Measurements from ENCODE around the gene GRK5.

Gene GRK5

GRCh38 chr10:119412244-119413092 lies 205.1 kb downstream of the GRK5 start:
- H3K4me3 ChIP-seq (ENCODE audit: low read length) = no peak overlapping the region
- H3K27me3 ChIP-seq (ENCODE audit: control insufficient read depth, insufficient read depth, low read length) = no peaks in the 10 kb centered on the region
- peaks cover 20% of the 10 kb centered on the region for H3K4me1 ChIP-seq (ENCODE audit: control insufficient read depth, insufficient read depth, low read length)
- no peaks in the 10 kb centered on the region for H3K36me3 ChIP-seq (ENCODE audit: control insufficient read depth, insufficient read depth, low read length)
- H3K27ac ChIP-seq (ENCODE audit: low read depth, low read length) = peak overlapping the region; percentile 63
- H3K9ac ChIP-seq (ENCODE audit: low read length) = no peak overlapping the region

GRCh38 chr10:119413093-119413453 lies 205.7 kb downstream of the GRK5 start:
- Histone ChIP-seq H3K36me3 (ENCODE audit: control insufficient read depth, insufficient read depth, low read length) (no peaks in the 10 kb centered on the region), H3K27me3 (ENCODE audit: control insufficient read depth, insufficient read depth, low read length) (no peaks in the 10 kb centered on the region), H3K4me3 (ENCODE audit: low read length) (no peak overlapping the region), H3K9ac (ENCODE audit: low read length) (no peak overlapping the region), H3K27ac (ENCODE audit: low read depth, low read length) (peak overlapping the region; percentile 63), H3K4me1 (ENCODE audit: control insufficient read depth, insufficient read depth, low read length) (peaks cover 20% of the 10 kb centered on the region)

- Histone ChIP-seq H3K36me3 (ENCODE audit: control insufficient read depth, insufficient read depth, low read length) (no peaks in the 10 kb centered on the region), H3K27me3 (ENCODE audit: control insufficient read depth, insufficient read depth, low read length) (no peaks in the 10 kb centered on the region), H3K27ac (ENCODE audit: low read depth, low read length) (peak overlapping the region; percentile 63), H3K4me1 (ENCODE audit: control insufficient read depth, insufficient read depth, low read length) (peaks cover 20% of the 10 kb centered on the region), H3K4me3 (ENCODE audit: low read length) (no peak overlapping the region), H3K9ac (ENCODE audit: low read length) (no peak overlapping the region)
These were observed 206.2 kb downstream of the GRK5 start for GRCh38 chr10:119413471-119414080.

GRCh38 chr10:119414081-119414611 lies 206.8 kb downstream of the GRK5 start:
- peaks cover 20% of the 10 kb centered on the region for H3K4me1 ChIP-seq (ENCODE audit: control insufficient read depth, insufficient read depth, low read length)

GRCh38 chr10:119415121-119415520 lies 207.8 kb downstream of the GRK5 start:
- no peak overlapping the region for H3K27ac ChIP-seq (ENCODE audit: low read depth, low read length)
- H3K4me1 ChIP-seq (ENCODE audit: control insufficient read depth, insufficient read depth, low read length) = peaks cover 20% of the 10 kb centered on the region
- no peak overlapping the region for H3K9ac ChIP-seq (ENCODE audit: low read length)
- H3K36me3 ChIP-seq (ENCODE audit: control insufficient read depth, insufficient read depth, low read length) = no peaks in the 10 kb centered on the region
- no peaks in the 10 kb centered on the region for H3K27me3 ChIP-seq (ENCODE audit: control insufficient read depth, insufficient read depth, low read length)
- H3K4me3 ChIP-seq (ENCODE audit: low read length) = no peak overlapping the region

More at GRCh38 chr10:119414081-119414611, 206.8 kb downstream of the GRK5 start:
- Histone ChIP-seq H3K36me3 (ENCODE audit: control insufficient read depth, insufficient read depth, low read length) (no peaks in the 10 kb centered on the region), H3K27ac (ENCODE audit: low read depth, low read length) (peak overlapping the region; percentile 63), H3K27me3 (ENCODE audit: control insufficient read depth, insufficient read depth, low read length) (no peaks in the 10 kb centered on the region), H3K9ac (ENCODE audit: low read length) (no peak overlapping the region), H3K4me3 (ENCODE audit: low read length) (no peak overlapping the region)

- no peaks in the 10 kb centered on the region for H3K36me3 ChIP-seq (ENCODE audit: control insufficient read depth, insufficient read depth, low read length)
- H3K4me1 ChIP-seq (ENCODE audit: control insufficient read depth, insufficient read depth, low read length) = peaks cover 20% of the 10 kb centered on the region
- no peak overlapping the region for H3K4me3 ChIP-seq (ENCODE audit: low read length)
- H3K27ac ChIP-seq (ENCODE audit: low read depth, low read length) = no peak overlapping the region
- H3K27me3 ChIP-seq (ENCODE audit: control insufficient read depth, insufficient read depth, low read length) = no peaks in the 10 kb centered on the region
- H3K9ac ChIP-seq (ENCODE audit: low read length) = no peak overlapping the region
These were observed 208.4 kb downstream of the GRK5 start for GRCh38 chr10:119415536-119416503.

GRCh38 chr10:119416855-119417254 lies 209.5 kb downstream of the GRK5 start:
- no peak overlapping the region for H3K9ac ChIP-seq (ENCODE audit: low read length)

GRCh38 chr10:119417852-119418251 lies 210.5 kb downstream of the GRK5 start:
- Histone ChIP-seq H3K4me3 (ENCODE audit: low read length) (no peak overlapping the region), H3K4me1 (ENCODE audit: control insufficient read depth, insufficient read depth, low read length) (peaks cover 12% of the 10 kb centered on the region), H3K27ac (ENCODE audit: low read depth, low read length) (no peak overlapping the region), H3K9ac (ENCODE audit: low read length) (no peak overlapping the region), H3K36me3 (ENCODE audit: control insufficient read depth, insufficient read depth, low read length) (no peaks in the 10 kb centered on the region), H3K27me3 (ENCODE audit: control insufficient read depth, insufficient read depth, low read length) (no peaks in the 10 kb centered on the region)

More at GRCh38 chr10:119416855-119417254, 209.5 kb downstream of the GRK5 start:
- Histone ChIP-seq H3K4me3 (ENCODE audit: low read length) (no peak overlapping the region), H3K36me3 (ENCODE audit: control insufficient read depth, insufficient read depth, low read length) (no peaks in the 10 kb centered on the region), H3K27me3 (ENCODE audit: control insufficient read depth, insufficient read depth, low read length) (no peaks in the 10 kb centered on the region), H3K4me1 (ENCODE audit: control insufficient read depth, insufficient read depth, low read length) (peaks cover 20% of the 10 kb centered on the region), H3K27ac (ENCODE audit: low read depth, low read length) (no peak overlapping the region)

- Histone ChIP-seq H3K4me1 (ENCODE audit: control insufficient read depth, insufficient read depth, low read length) (peaks cover 7% of the 10 kb centered on the region), H3K27me3 (ENCODE audit: control insufficient read depth, insufficient read depth, low read length) (no peaks in the 10 kb centered on the region), H3K9ac (ENCODE audit: low read length) (no peak overlapping the region), H3K27ac (ENCODE audit: low read depth, low read length) (no peak overlapping the region), H3K36me3 (ENCODE audit: control insufficient read depth, insufficient read depth, low read length) (no peaks in the 10 kb centered on the region), H3K4me3 (ENCODE audit: low read length) (no peak overlapping the region)
These were observed 211.0 kb downstream of the GRK5 start for GRCh38 chr10:119418362-119418761.

GRCh38 chr10:119419931-119420330 lies 212.6 kb downstream of the GRK5 start:
- H3K9ac ChIP-seq (ENCODE audit: low read length) = no peak overlapping the region
- H3K36me3 ChIP-seq (ENCODE audit: control insufficient read depth, insufficient read depth, low read length) = no peaks in the 10 kb centered on the region
- H3K27me3 ChIP-seq (ENCODE audit: control insufficient read depth, insufficient read depth, low read length) = no peaks in the 10 kb centered on the region
- H3K4me1 ChIP-seq (ENCODE audit: control insufficient read depth, insufficient read depth, low read length) = no peaks in the 10 kb centered on the region
- H3K27ac ChIP-seq (ENCODE audit: low read depth, low read length) = no peak overlapping the region
- H3K4me3 ChIP-seq (ENCODE audit: low read length) = no peak overlapping the region

- H3K9ac ChIP-seq (ENCODE audit: low read length) = no peak overlapping the region
- H3K4me1 ChIP-seq (ENCODE audit: control insufficient read depth, insufficient read depth, low read length) = no peaks in the 10 kb centered on the region
- H3K27me3 ChIP-seq (ENCODE audit: control insufficient read depth, insufficient read depth, low read length) = no peaks in the 10 kb centered on the region
- H3K36me3 ChIP-seq (ENCODE audit: control insufficient read depth, insufficient read depth, low read length) = peaks cover under 1% of the 10 kb centered on the region
- no peak overlapping the region for H3K27ac ChIP-seq (ENCODE audit: low read depth, low read length)
- no peak overlapping the region for H3K4me3 ChIP-seq (ENCODE audit: low read length)
These were observed 213.8 kb downstream of the GRK5 start for GRCh38 chr10:119420950-119421875.
